Stimulated activated CD4-positive, alpha-beta T cell treated with anti-CD3 and anti-CD28 coated beads, Interleukin-4, amount 100 ng/mL, for 24 hours (primary cell): ENCODE data around the gene TOR3A.
A peak's percentile ranks its signal among the peaks of the same experiment; 100 is the strongest.
"Not testable (repeated sequence)": the region's sequence is repeated elsewhere in the genome, so short reads cannot be mapped to it uniquely, and the experiment has no call there.

Source experiments
- DNase-seq: peaks from one replicate; pipeline ENCODE4 v3.0.0-alpha.2; 2020

The TOR3A gene

GRCh38 chr1:179115181-179115580, 33.3 kb downstream of the TOR3A start:
- DNase-seq, result no peak

GRCh38 chr1:179119513-179119912, 37.6 kb downstream of the TOR3A start:
- no peak for DNase-seq

GRCh38 chr1:179120736-179121135, 38.9 kb downstream of the TOR3A start:
- DNase-seq, result no peak

- peak; percentile 60 for DNase-seq
Observed at GRCh38 chr1:179121159-179121938, 39.5 kb downstream of the TOR3A start.

- DNase-seq, result no peak
Observed at GRCh38 chr1:179124873-179125272, 43.0 kb downstream of the TOR3A start.

GRCh38 chr1:179126338-179127060, 44.6 kb downstream of the TOR3A start:
- no peak for DNase-seq

- no peak for DNase-seq
Observed at GRCh38 chr1:179127163-179127895, 45.5 kb downstream of the TOR3A start.

GRCh38 chr1:179128520-179128919, 46.6 kb downstream of the TOR3A start:
- DNase-seq, result no peak

- peak; percentile 15 for DNase-seq
Observed at GRCh38 chr1:179129702-179130473, 48.0 kb downstream of the TOR3A start.

GRCh38 chr1:179135168-179135567, 53.3 kb downstream of the TOR3A start:
- DNase-seq, result not testable (repeated sequence)

- DNase-seq, result not testable (repeated sequence)
Observed at GRCh38 chr1:179135707-179136106, 53.8 kb downstream of the TOR3A start.

GRCh38 chr1:179137617-179138255, 55.9 kb downstream of the TOR3A start:
- DNase-seq, result no peak

- not testable (repeated sequence) for DNase-seq
Observed at GRCh38 chr1:179138755-179139154, 56.9 kb downstream of the TOR3A start.

- DNase-seq, result peak; percentile 60
Observed at GRCh38 chr1:179141592-179142251, 59.9 kb downstream of the TOR3A start.

GRCh38 chr1:179142889-179143299, 61.0 kb downstream of the TOR3A start:
- DNase-seq, result no peak

- no peak for DNase-seq
Observed at GRCh38 chr1:179143322-179143721, 61.5 kb downstream of the TOR3A start.

- DNase-seq, result no peak
Observed at GRCh38 chr1:179144626-179145025, 62.8 kb downstream of the TOR3A start.

- no peak for DNase-seq
Observed at GRCh38 chr1:179145521-179145920, 63.7 kb downstream of the TOR3A start.
